H1 (cell line): ENCODE results near the gene HMCN1.

Source experiments
- BRCA1 ChIP-seq: IDR thresholded peaks from 2 replicates; pipeline ENCODE4 v1.6.1; 2012; ENCODE audit warnings: low read depth, low read length, improper control_type of control experiment
- CHD1 ChIP-seq: IDR thresholded peaks from 2 replicates; pipeline ENCODE4 v1.6.1; 2012; ENCODE audit warnings: low read depth, low read length, improper control_type of control experiment
- CREB1 ChIP-seq: IDR thresholded peaks from 2 replicates; pipeline ENCODE4 v1.6.1; 2012; ENCODE audit warnings: inconsistent platforms
- EP300 ChIP-seq, 2 experiments: IDR thresholded peaks; 1 replicate in 1 of 2; 2 replicates in 1 of 2; pipeline ENCODE4 v1.6.1; 2011 to 2012; ENCODE audit warnings: low read depth in 2 of 2, low read length in 2 of 2, mild to moderate bottlenecking in 2 of 2, borderline replicate concordance in 1 of 2, inconsistent platforms in 1 of 2, moderate library complexity in 1 of 2
- JUN ChIP-seq: IDR thresholded peaks from 2 replicates; pipeline ENCODE4 v1.6.1; 2011; ENCODE audit warnings: low read depth, mild to moderate bottlenecking, improper control_type of control experiment, low read length
- MAX ChIP-seq: IDR thresholded peaks from 2 replicates; pipeline ENCODE4 v1.6.1; 2012; ENCODE audit warnings: inconsistent platforms
- POLR2A ChIP-seq, 2 experiments: IDR thresholded peaks; 1 replicate in 1 of 2; 2 replicates in 1 of 2; pipeline ENCODE4 v1.6.1; 2011; ENCODE audit warnings: low read depth in 2 of 2, low read length in 2 of 2, mild to moderate bottlenecking in 2 of 2; ENCODE audit errors: control extremely low read depth in 1 of 2
- POLR2AphosphoS5 ChIP-seq: IDR thresholded peaks from 2 replicates; pipeline ENCODE4 v1.6.1; 2011; ENCODE audit warnings: low read depth, low read length
- SP2 ChIP-seq: IDR thresholded peaks from 2 replicates; pipeline ENCODE4 v1.6.1; 2012; ENCODE audit warnings: mild to moderate bottlenecking, low read length, inconsistent platforms
- SUZ12 ChIP-seq: fragments of 200-600 bp; sonication (generic); IDR thresholded peaks from 2 replicates; pipeline ENCODE4 v1.6.1; 2012; ENCODE audit warnings: mild to moderate bottlenecking, inconsistent platforms, low read length, moderate library complexity, mixed read lengths
- TAF1 ChIP-seq: IDR thresholded peaks from 2 replicates; pipeline ENCODE4 v1.6.1; 2011; ENCODE audit warnings: mild to moderate bottlenecking, low read depth, low read length
- TEAD4 ChIP-seq: IDR thresholded peaks from 2 replicates; pipeline ENCODE4 v1.6.1; 2012; ENCODE audit warnings: low read depth, low read length, inconsistent platforms, mixed read lengths
- YY1 ChIP-seq: IDR thresholded peaks from 2 replicates; pipeline ENCODE4 v1.6.1; 2011; ENCODE audit warnings: low read depth, mild to moderate bottlenecking, low read length
- TF ChIP-seq, protein P1 (sequence below), 3 experiments: IDR thresholded peaks; 1 replicate in 2 of 3; 2 replicates in 1 of 3; pipeline versions ENCODE4 v1.5.1 to v1.6.1; 2011; ENCODE audit warnings: low read length in 3 of 3, mild to moderate bottlenecking in 3 of 3, inconsistent platforms in 2 of 3, low read depth in 1 of 3, moderate library complexity in 1 of 3; ENCODE audit not compliant: insufficient read depth in 1 of 3; ENCODE audit errors: control extremely low read depth in 1 of 3

DNA sequence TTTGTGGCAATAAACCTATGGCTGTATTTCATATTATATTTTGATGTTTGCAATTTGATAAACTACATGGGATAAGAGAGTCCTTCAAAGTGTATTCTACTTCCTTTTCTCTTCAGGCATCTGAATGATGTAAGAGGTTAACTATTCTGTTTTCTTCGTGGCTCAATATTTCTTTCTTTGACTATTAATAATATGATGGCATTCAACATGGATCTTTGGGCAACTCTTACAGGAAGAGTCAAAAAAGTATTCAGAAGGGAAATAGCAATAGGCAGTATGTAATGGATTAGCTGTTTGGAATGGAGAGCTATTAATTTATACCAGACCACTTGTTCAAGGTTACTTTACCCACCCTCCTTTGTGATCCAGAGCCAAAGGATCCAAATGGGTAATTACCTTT lies 74.4 kb downstream of the HMCN1 start:
- TF ChIP-seq TEAD4 (no peak), CREB1 (no peak), EP300 (IDR thresholded peaks at IDR 0.05; ENCODE audit: borderline replicate concordance in 1 of 2, low read depth in 2 of 2, low read length in 2 of 2) (no peak), JUN (no peak), YY1 (no peak), TAF1 (no peak), POLR2AphosphoS5 (no peak), BRCA1 (no peak), CHD1 (no peak), POLR2A (IDR thresholded peaks at IDR 0.05; ENCODE audit: control extremely low read depth in 1 of 2, low read depth in 2 of 2, low read length in 2 of 2) (no peak), SP2 (no peak), MAX (no peak), SUZ12 (no peak)
- TF ChIP-seq, protein P1, sequence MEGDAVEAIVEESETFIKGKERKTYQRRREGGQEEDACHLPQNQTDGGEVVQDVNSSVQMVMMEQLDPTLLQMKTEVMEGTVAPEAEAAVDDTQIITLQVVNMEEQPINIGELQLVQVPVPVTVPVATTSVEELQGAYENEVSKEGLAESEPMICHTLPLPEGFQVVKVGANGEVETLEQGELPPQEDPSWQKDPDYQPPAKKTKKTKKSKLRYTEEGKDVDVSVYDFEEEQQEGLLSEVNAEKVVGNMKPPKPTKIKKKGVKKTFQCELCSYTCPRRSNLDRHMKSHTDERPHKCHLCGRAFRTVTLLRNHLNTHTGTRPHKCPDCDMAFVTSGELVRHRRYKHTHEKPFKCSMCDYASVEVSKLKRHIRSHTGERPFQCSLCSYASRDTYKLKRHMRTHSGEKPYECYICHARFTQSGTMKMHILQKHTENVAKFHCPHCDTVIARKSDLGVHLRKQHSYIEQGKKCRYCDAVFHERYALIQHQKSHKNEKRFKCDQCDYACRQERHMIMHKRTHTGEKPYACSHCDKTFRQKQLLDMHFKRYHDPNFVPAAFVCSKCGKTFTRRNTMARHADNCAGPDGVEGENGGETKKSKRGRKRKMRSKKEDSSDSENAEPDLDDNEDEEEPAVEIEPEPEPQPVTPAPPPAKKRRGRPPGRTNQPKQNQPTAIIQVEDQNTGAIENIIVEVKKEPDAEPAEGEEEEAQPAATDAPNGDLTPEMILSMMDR (IDR thresholded peaks at IDR 0.05; ENCODE audit: control extremely low read depth in 1 of 3, insufficient read depth in 1 of 3, low read depth in 1 of 3, low read length in 3 of 3): no peak
